CD4-positive, alpha-beta T cell treated with Interleukin-17A for 4 hours (primary cell): ENCODE results near the gene F8.
A peak's percentile ranks its signal among the peaks of the same experiment; 100 is the strongest.
"Not testable (repeated sequence)": the region's sequence is repeated elsewhere in the genome, so short reads cannot be mapped to it uniquely, and the experiment has no call there.

Source experiments
- DNase-seq: peaks from one replicate; pipeline ENCODE4 v3.0.0-alpha.2; 2020; ENCODE audit warnings: mixed read lengths

Gene F8

GRCh38 chrX:154980330-154981115, 42.0 kb downstream of the F8 start:
- DNase-seq: peak; percentile 82

- DNase-seq: no peak
These were observed 42.9 kb downstream of the F8 start for GRCh38 chrX:154979629-154980028.

- DNase-seq: no peak
These were observed 54.2 kb downstream of the F8 start for GRCh38 chrX:154968353-154968752.

DNA sequence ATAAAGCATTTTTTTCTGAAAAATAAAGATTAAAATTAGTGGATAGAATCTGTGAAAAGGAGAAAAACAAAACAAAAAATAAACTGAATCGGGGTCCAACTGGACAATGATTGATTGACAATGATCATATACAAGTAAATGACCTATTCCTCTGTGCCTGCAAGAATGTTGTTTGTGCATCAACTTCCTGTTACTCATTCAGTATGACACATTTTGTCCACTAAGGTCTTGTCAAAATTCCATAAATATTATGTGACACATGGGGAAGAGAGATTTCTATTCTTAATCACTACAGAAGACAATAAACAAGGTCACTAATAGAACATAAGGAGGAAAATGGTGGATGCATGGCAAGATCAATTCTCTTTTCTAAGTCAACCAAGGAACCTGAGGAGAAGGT, 54.9 kb downstream of the F8 start:
- DNase-seq: no peak

GRCh38 chrX:154961947-154962346, 60.6 kb downstream of the F8 start:
- no peak for DNase-seq

GRCh38 chrX:154955799-154956198, 66.7 kb downstream of the F8 start:
- not testable (repeated sequence) for DNase-seq

DNA sequence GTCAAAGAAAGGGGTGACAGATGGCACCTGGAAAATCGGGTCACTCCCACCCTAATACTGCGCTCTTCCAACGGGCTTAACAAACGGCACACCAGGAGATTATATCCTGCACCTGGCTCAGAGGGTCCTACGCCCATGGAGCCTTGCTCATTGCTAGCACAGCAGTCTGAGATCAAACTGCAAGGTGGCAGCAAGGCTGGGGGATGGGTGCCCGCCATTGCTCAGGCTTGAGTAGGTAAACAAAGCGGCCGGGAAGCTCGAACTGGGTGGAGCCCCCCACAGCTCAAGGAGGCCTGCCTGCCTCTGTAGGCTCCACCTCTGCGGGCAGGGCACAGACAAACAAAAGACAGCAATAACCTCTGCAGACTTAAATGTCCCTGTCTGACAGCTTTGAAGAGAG, 83.3 kb downstream of the F8 start:
- not testable (repeated sequence) for DNase-seq

DNA sequence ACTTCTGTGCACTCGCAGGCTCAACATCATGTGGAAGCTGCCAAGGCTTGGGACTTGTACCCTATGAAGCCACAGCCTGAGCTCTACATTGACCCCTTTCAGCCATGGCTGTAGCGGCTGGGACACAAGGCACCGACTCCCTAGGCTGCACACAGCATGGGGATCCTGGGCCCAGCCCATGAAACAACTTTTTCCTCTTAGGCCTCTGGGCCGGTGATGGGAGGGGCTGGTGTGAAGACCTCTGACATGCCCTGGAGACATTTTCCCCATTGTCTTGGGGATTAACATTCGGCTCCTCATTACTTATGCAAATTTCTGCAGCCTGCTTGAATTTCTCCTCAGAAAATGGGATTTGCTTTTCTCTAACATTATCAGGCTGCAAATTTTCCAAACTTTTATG, 97.8 kb downstream of the F8 start:
- DNase-seq: not testable (repeated sequence)

GRCh38 chrX:154918060-154918483, 104.5 kb downstream of the F8 start:
- DNase-seq: peak; percentile 26

GRCh38 chrX:154914052-154914451, 108.5 kb downstream of the F8 start:
- DNase-seq: no peak

- not testable (repeated sequence) for DNase-seq
These were observed 112.0 kb downstream of the F8 start for GRCh38 chrX:154910528-154910927.

DNA sequence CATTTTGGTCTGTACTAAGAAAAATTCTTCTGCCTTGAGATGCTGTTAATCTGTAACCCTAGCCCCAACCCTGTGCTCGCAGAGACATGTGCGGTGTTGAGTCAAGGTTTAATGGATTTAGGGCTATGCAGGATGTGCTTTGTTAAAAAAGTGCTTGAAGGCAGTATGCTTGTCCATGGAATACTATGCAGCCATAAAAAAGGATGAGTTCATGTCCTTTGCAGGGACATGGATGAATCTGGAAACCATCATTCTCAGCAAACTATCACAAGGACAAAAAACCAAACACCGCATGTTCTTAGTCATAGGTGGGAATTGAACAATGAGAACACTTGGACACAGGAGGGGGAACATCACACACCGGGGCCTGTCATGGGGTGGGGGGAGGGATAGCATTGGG, 112.5 kb downstream of the F8 start:
- not testable (repeated sequence) for DNase-seq

DNA sequence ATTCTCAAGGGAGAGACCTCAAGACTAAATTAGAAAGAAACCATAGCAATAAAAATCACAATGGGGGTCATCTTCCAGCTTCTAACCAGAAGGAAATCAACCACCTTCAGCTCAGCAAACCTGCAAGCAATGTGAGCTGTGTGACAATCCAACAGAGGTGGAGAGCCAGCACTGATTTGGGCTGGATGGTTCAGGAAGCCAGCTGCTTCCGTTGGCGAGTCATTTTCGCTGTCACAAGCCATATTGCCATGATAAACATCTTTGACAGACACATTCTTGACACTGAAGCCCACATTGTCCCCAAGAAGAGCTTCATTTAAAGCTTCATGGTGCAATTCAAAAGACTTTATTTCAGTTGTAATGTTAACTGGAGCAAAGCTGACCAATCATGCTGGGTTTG, 113.7 kb downstream of the F8 start:
- no peak for DNase-seq

DNA sequence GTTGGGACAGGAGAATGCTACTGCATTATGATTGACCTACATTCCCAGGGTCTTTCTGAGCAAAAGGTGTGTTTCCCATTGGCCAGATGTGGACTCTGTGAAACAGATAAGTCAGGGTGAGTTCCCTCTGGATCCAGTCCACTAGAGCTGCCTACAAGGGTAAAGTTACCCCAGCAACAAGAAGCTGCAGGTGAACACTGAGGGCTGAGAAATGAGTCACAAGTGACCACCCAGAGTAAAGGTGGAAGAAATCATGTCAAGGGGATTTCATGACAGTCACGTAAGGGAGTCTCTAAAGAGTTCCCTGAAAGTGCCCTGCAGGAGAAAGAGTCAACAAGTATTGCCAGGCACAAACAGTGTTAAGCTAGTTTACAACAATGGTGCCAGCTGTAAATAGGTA, 120.1 kb downstream of the F8 start:
- no peak for DNase-seq

GRCh38 chrX:154900323-154900722, 122.2 kb downstream of the F8 start:
- DNase-seq: no peak

DNA sequence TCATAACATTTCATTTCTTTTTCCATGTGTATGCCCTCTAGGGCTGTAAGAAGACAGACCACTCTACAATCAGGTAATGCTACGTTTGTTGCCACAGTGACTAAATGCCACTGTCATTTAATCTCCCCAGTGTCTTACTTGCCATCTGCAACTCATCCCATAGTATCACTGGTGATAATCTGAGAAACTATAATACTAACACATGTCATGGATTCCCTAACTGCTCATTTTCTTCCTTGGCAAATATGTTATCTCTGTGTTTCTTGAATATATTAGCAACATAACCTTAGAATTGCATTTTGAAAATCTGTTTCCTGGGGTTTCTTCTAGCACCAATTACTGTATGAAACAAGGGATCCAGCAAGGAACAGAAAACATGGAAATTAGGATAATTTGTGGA, 130.2 kb downstream of the F8 start:
- no peak for DNase-seq

GRCh38 chrX:154890990-154891639, 131.4 kb downstream of the F8 start:
- no peak for DNase-seq

- DNase-seq: not testable (repeated sequence)
These were observed 135.7 kb downstream of the F8 start for GRCh38 chrX:154886789-154887221.

GRCh38 chrX:154886069-154886788, 136.3 kb downstream of the F8 start, which contains the start of gene F8A1:
Gene F8A1, plus strand, starts transcription at chrX:154886355. Its CDS starts 20 bp downstream, at chrX:154886375.
- DNase-seq: not testable (repeated sequence)

- not testable (repeated sequence) for DNase-seq
These were observed 137.0 kb downstream of the F8 start for GRCh38 chrX:154885549-154885948.

DNA sequence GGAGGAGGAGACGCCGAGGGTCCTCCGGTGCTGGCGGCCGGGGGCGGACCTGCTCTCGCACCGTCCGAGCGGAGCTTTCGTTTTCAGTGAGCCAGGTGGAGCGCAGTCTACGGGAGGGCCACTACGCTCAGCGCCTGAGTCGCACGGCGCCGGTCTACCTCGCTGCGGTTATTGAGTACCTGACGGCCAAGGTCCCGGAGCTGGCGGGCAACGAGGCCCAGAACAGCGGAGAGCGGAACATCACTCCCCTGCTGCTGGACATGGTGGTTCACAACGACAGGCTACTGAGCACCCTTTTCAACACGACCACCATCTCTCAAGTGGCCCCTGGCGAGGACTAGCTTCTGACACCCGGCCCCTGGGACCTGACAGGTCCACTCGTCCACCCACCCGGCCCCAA, 137.5 kb downstream of the F8 start:
- DNase-seq: not testable (repeated sequence)

- not testable (repeated sequence) for DNase-seq
These were observed 138.5 kb downstream of the F8 start for GRCh38 chrX:154884069-154884468.

- DNase-seq: no peak
These were observed 149.2 kb downstream of the F8 start for GRCh38 chrX:154873329-154873728.

GRCh38 chrX:154868522-154868921, 154.0 kb downstream of the F8 start:
- not testable (repeated sequence) for DNase-seq
